RWPE1 (cell line): ENCODE measurements around the gene ADCY7.

Source experiments
- CTCF ChIA-PET: fragments of 350-600 bp; sonication (Branson Sonifier 250); formaldehyde crosslinking; extraction: SDS; loops from one replicate; lab custom pipeline; 2021; lab: Yijun Ruan, JAX
- POLR2A ChIA-PET: fragments of 400-600 bp; formaldehyde crosslinking; extraction: SDS; loops from one replicate; lab custom pipeline; 2020; ENCODE audit warnings: antibody characterized with exemption; ENCODE audit not compliant: low non-redundant PET; lab: Yijun Ruan, JAX
- DNase-seq: peaks from one replicate; pipeline ENCODE4 v3.0.0; 2012; ENCODE audit warnings: low spot score
- H3K27ac ChIP-seq: fragments of 450-650 bp; 2 replicates; pipeline ENCODE4 v1.5.1; 2017
- TF ChIP-seq, protein P1 (sequence below): fragments of 450-650 bp; conservative IDR thresholded peaks from 2 replicates; pipeline ENCODE4 v1.5.1; 2017; ENCODE audit warnings: low read depth, mild to moderate bottlenecking

ADCY7 gene

DNA sequence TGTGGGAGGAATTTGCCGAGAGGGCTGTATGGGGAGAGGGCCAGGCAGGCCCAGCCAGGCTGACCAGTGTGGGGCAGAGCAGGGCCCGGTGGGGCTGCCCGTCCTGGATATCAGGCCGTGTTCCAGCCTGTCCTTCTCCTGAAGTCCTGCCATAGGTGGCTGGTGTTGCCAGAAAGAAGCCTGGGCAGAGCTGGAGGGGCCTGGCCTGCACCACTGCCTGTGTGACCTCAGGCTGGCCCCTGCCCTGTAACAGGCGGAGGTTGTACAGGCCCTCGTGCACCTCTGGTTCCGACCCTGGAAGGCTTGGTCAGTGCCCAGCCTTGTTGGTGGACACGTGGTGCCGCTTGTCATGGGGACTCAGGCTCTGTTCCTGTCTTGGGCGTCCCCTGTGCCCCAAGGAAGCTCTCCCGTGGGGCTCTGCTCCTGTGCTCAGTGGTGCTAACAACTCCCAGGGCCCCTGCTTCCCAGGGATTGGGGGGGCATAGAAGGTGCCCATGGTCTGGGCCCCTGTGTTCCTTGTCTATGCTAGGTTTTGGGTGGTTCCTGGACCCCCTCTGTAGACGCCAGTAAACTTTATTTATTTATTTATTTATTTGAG is 33.3 kb downstream of the ADCY7 start:
- TF ChIP-seq, protein P1, sequence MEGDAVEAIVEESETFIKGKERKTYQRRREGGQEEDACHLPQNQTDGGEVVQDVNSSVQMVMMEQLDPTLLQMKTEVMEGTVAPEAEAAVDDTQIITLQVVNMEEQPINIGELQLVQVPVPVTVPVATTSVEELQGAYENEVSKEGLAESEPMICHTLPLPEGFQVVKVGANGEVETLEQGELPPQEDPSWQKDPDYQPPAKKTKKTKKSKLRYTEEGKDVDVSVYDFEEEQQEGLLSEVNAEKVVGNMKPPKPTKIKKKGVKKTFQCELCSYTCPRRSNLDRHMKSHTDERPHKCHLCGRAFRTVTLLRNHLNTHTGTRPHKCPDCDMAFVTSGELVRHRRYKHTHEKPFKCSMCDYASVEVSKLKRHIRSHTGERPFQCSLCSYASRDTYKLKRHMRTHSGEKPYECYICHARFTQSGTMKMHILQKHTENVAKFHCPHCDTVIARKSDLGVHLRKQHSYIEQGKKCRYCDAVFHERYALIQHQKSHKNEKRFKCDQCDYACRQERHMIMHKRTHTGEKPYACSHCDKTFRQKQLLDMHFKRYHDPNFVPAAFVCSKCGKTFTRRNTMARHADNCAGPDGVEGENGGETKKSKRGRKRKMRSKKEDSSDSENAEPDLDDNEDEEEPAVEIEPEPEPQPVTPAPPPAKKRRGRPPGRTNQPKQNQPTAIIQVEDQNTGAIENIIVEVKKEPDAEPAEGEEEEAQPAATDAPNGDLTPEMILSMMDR = no peak
- ChIA-PET CTCF (interaction anchor here (0.6 kb wide), 1 partner anchor 54 kb away, joined by 3 read pairs; no protein-coding TSS in a partner anchor), POLR2A (no interaction called here)
- no peak overlapping the region for H3K27ac ChIP-seq
- DNase-seq = no peak

DNA sequence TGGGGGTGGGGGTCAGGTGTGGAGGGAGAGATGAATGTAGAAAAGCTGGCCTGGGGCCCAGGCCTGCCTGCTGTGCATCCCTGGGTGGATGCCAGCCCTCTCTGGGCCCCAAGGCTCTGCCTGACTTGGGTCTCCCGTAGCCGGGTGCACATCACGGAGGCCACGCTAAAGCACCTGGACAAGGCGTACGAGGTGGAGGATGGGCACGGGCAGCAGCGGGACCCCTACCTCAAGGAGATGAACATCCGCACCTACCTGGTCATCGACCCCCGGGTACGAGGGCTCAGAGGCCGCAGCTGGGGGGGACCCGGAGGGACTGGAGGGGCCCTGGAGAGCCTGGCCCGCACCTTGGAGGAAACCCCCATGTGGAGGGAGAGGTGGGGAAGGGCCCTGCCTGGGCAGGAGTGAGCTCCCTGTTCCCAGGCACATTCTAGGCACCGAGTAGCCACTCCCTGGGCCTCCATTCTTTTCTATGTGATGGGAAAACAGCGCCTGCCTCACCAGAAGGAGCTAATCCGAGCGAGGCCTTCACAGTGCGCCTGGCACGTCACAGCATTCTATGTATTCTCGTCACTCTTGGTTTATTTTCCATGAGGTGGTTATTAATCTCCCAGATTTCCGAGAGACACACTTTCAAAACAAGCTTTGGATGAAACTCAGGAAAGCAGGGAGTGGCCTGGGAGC is 34.7 kb downstream of the ADCY7 start:
- peak overlapping the region; percentile 62 for H3K27ac ChIP-seq
- TF ChIP-seq, protein P1 = no peak
- ChIA-PET CTCF (interaction anchor here (1.0 kb wide), 1 partner anchor 87 kb away, joined by 3 read pairs; no protein-coding TSS in a partner anchor), POLR2A (no interaction called here)
- DNase-seq = no peak

DNA sequence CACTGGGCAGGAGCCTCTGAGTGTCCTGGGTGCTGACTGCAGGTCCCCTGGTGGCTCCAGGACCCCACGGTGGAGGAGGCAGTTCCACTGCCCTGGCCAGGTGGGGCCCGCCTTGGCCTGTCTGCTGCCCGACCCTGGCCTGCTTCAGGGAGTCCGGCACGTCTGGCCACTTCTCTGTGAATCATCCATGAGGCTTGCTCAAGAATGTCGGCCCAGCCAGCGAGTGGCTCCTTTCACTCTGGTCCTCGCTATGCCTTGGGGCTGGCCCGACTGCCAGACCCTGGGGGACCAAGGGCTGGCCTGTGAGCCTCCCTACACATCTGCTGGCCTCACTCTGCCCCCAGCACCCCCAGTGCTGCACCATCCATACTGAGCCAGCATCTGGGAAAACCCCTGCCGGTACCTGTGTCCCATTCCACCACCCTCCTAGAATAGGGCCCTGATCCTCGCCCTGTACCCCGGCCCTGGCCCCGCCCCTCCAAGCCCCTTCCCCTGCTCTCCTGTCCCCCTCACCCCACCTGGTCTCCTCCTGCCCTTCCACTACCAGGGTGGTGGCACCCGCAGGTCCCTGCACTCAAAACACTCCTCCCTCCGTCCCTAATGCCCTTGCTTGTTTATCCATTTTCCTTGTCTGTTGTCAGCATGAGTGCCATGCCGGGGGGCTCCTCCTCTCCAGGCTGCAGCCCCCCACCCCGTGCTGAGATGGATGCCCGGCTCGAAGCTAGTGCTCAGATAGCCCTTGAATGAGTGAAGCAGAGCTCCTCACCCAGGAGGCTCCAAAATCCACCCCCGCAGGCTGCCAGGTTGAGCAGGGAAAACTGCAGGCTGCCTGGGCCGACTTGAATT is 35.5 kb downstream of the ADCY7 start:
- TF ChIP-seq, protein P1 = no peak
- peak; percentile 28 for DNase-seq
- H3K27ac ChIP-seq = peak overlapping the region; percentile 62
- CTCF ChIA-PET = interaction anchor here (1.0 kb wide), 1 partner anchor 88 kb away, joined by 3 read pairs; no protein-coding TSS in a partner anchor
- POLR2A ChIA-PET = no interaction called here

DNA sequence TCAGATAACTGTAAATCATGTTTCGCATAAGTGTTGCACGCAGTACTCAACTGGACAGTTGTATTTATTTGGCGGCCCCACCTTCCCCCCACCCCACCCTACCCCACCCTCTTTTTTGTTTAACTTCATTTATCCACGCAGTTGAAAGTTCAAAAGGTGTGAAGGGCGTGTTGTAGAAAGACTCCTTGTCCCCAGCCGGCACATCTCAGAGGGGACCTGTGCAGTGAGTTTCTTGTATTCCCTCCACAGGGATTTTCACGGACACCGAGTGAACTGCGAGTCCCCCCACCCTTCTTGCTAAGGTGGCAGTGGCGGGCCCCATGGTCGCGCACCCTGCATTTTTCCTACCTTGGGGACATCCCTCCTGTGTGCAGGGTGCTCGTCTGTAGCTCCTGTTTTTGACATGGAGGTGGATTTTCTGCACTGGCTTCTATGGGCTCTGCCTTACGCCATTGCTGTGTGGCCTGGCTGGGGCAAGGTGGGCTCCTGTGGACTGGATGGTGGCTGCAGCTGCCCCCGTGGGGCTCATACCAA is 36.2 kb downstream of the ADCY7 start:
- DNase-seq = no peak
- TF ChIP-seq, protein P1 = no peak
- H3K27ac ChIP-seq = peak overlapping the region; percentile 62; the same call in 1 of the 2 replicates
- POLR2A ChIA-PET = no interaction called here
- CTCF ChIA-PET = interaction anchor here (1.0 kb wide), 1 partner anchor 89 kb away, joined by 3 read pairs; no protein-coding TSS in a partner anchor

DNA sequence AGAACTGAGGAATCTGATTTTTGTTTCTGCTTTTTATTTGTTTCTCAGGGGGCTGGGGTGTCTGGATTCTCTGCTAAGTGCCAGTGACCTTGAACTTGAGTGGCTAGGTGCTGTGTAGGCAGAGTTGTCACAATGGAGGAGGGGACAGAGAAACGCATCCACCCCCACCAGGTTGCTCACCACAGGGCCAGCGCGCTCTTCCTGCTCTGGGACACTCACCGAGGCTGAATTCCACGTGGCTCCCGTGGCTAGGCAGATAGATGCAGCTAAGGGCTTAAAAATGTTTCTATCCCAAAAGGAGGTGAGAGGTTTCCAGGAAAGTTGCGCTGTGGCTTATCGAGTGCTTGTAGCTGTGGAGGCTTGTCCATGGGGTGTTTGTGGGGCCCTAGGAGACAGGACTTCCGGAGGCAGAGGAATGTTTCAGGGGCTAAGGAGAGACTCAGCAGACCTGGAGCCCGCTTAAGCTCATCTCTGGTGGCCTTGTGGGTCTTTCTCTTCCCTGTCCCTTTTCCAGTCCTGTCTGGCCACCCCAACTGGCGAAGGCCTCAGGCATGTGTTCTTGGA is 36.8 kb downstream of the ADCY7 start:
- DNase-seq = no peak
- ChIA-PET POLR2A (no interaction called here), CTCF (no interaction called here)
- TF ChIP-seq, protein P1 = no peak
- no peak overlapping the region for H3K27ac ChIP-seq
